Coronary artery (tissue), 2 donors: ENCODE results near the gene VENTX.
A peak's percentile ranks its signal among the peaks of the same experiment; 100 is the strongest.

Experiments
- DNase-seq: peaks from one replicate; pipeline ENCODE4 v3.0.0-alpha.2; 2017; ENCODE audit warnings: low spot score
- H3K27ac ChIP-seq, 2 donors: fragments of 200-600 bp; sonication (generic); one replicate each; pipeline ENCODE4 v1.5.1; 2016 to 2019
- H3K4me3 ChIP-seq: fragments of 200-600 bp; sonication (generic); 2 replicates; pipeline ENCODE4 v1.5.1; 2016; ENCODE audit warnings: mild to moderate bottlenecking, moderate library complexity
- TF ChIP-seq, protein P1 (sequence below): fragments of 200-600 bp; sonication (generic); IDR thresholded peaks from one replicate; pipeline ENCODE4 v1.5.1; 2019; ENCODE audit warnings: antibody characterized with exemption

VENTX gene

DNA sequence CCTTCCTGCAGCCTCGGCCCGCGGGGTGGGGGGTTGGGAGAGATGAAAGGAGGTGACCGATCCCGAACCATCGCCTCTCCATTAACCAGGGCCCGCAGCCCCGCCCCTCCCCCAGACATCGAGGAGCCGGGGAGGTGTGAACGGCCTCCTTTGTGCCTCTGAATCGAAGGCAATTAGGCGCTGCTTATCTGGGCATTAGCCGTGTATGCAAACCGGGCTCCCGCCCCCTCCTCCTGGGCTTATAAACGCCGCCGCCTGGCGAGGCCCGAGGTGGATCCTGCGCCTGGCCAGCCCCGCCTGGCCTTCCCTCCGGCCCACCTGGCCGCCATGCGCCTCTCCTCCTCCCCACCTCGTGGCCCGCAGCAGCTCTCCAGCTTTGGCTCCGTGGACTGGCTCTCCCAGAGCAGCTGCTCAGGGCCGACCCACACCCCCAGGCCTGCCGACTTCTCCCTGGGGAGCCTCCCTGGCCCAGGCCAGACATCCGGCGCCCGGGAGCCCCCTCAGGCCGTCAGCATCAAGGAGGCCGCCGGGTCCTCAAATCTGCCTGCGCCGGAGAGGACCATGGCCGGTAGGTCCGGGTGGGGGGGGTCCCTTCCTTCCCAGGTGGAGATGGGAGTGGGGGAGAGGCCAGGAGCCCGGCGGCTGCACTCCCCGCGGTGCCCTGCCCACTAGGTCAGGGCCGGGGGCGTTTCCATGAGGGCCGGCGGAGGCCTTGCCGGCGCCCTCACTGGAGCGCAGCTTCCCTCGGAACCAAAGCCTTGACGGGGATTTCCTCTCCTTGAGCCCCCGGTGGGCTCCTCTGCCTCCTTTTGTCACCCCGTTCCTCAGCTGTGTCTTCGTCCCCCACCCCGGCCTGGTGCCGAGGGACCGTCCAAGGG lies at the start of gene VENTX:
Gene VENTX (plus strand): TSS at position 268 of the 878 bp plus-strand sequence. CDS start 60 bp downstream, at position 328.
- Histone ChIP-seq H3K4me3 (peak within 1 kb of the TSS; percentile 65), H3K27ac (no peak within 1 kb of the TSS)
- TF ChIP-seq, protein P1, sequence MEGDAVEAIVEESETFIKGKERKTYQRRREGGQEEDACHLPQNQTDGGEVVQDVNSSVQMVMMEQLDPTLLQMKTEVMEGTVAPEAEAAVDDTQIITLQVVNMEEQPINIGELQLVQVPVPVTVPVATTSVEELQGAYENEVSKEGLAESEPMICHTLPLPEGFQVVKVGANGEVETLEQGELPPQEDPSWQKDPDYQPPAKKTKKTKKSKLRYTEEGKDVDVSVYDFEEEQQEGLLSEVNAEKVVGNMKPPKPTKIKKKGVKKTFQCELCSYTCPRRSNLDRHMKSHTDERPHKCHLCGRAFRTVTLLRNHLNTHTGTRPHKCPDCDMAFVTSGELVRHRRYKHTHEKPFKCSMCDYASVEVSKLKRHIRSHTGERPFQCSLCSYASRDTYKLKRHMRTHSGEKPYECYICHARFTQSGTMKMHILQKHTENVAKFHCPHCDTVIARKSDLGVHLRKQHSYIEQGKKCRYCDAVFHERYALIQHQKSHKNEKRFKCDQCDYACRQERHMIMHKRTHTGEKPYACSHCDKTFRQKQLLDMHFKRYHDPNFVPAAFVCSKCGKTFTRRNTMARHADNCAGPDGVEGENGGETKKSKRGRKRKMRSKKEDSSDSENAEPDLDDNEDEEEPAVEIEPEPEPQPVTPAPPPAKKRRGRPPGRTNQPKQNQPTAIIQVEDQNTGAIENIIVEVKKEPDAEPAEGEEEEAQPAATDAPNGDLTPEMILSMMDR: no peak
- DNase-seq: no peak

DNA sequence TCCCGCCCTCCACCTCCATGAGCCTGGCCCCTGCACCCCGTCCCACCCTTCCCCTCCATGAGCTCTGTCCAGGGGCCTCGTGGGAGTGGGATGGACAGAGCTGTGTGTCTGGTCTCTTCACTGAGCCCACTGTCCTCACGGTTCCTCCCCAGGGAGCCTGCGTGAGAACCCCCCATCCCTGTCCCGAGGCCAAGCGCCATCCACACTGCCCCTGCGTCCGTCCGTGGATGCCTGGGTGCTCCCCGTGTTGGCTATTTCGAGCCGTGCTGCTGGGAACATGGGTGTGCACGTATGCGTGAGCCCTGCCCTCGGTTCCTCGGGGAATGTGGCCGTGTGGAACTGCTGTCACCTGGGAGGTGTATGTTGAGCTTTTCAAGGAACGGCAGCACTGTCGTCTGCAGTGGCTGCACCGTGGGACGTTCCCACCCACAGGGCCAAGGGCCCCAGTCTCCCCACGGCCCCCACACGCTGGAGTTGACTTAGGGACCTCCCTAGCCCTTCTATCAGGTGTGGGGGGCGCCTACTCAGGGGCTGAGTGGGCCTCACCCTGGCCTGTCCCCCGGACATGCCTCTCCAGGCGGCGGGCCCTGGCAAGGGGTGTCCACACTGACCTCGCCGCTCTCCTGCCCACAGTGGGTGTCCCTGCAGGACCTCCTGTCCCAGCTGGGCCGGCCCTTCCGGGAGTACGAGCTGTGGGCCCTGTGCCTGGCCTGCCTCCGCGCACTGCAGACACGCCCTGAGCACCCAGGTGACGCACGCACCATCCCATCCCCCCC lies 49.6 kb upstream of the VENTX start:
- DNase-seq: no peak
- TF ChIP-seq, protein P1: no peak
- H3K27ac ChIP-seq: no peak overlapping the region
- no peak overlapping the region for H3K4me3 ChIP-seq

DNA sequence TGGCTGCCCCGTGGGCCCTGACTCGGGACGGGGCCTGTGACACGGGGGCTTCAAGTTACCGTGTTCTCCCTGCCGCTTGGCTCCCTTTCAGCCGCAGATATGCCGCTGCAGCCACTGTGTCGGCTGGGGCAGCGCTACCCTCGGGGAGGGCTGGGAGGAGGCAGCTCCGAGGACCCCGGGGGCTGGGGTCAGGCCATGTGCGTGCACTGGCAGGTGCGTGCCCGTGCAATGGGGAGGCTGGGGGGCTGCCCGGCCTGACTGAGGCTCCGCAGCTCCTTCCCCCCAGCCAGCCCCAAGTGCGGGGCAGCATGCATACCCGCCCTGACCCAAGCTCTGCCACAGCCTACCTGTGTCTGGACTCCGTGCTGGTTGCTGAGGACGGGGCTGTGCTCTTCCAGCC lies 48.4 kb upstream of the VENTX start:
- TF ChIP-seq, protein P1: no peak
- Histone ChIP-seq H3K4me3 (no peak overlapping the region), H3K27ac (no peak overlapping the region)
- DNase-seq: no peak

- TF ChIP-seq, protein P1: no peak
- Histone ChIP-seq H3K27ac (no peak overlapping the region), H3K4me3 (no peak overlapping the region)
- no peak for DNase-seq
Observed at GRCh38 chr10:133189726-133190125, 47.9 kb upstream of the VENTX start.

GRCh38 chr10:133190225-133190624 lies 47.4 kb upstream of the VENTX start:
- Histone ChIP-seq H3K27ac (no peak overlapping the region), H3K4me3 (no peak overlapping the region)
- TF ChIP-seq, protein P1: no peak
- DNase-seq: no peak

- TF ChIP-seq, protein P1: no peak
- DNase-seq: no peak
Observed at GRCh38 chr10:133191651-133192050, 46.0 kb upstream of the VENTX start.

More at GRCh38 chr10:133191651-133192050, 46.0 kb upstream of the VENTX start:
- no peak overlapping the region for H3K27ac ChIP-seq
- no peak overlapping the region for H3K4me3 ChIP-seq
